NB4 (cell line): ENCODE results near the gene NR2F1-AS1.

Experiments used
- MYC ChIP-seq: IDR thresholded peaks from 2 replicates; pipeline ENCODE4 v1.6.1; 2011; ENCODE audit warnings: low read depth, low read length
- POLR2A ChIP-seq: IDR thresholded peaks from 2 replicates; pipeline ENCODE4 v1.6.1; 2011; ENCODE audit warnings: mild to moderate bottlenecking; ENCODE audit not compliant: insufficient read length; ENCODE audit errors: extremely low read depth
- TF ChIP-seq, protein P1 (sequence below): IDR thresholded peaks from one replicate; pipeline ENCODE4 v1.5.1; 2012; ENCODE audit warnings: low read depth, low read length

DNA sequence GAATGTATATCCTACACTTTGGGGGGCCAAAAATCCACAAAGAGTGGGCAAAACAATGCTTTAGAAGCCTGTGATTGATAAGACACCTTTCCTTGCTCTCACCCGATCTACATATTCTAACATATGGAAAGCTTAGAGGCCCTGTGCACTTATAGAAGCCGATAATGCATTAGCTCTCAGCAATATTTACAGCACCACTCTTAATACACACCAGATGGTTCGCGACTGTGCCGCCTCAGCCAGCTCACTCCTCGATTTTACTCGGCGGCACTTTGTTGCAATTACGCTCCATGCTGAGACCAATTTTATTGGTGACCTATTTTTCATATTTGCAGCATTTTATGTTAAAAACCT is 20.8 kb upstream of the NR2F1-AS1 start:
- TF ChIP-seq POLR2A (no peak), MYC (no peak)
- TF ChIP-seq, protein P1, sequence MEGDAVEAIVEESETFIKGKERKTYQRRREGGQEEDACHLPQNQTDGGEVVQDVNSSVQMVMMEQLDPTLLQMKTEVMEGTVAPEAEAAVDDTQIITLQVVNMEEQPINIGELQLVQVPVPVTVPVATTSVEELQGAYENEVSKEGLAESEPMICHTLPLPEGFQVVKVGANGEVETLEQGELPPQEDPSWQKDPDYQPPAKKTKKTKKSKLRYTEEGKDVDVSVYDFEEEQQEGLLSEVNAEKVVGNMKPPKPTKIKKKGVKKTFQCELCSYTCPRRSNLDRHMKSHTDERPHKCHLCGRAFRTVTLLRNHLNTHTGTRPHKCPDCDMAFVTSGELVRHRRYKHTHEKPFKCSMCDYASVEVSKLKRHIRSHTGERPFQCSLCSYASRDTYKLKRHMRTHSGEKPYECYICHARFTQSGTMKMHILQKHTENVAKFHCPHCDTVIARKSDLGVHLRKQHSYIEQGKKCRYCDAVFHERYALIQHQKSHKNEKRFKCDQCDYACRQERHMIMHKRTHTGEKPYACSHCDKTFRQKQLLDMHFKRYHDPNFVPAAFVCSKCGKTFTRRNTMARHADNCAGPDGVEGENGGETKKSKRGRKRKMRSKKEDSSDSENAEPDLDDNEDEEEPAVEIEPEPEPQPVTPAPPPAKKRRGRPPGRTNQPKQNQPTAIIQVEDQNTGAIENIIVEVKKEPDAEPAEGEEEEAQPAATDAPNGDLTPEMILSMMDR = no peak
